CD1c-positive myeloid dendritic cell (primary cell): Measurements from ENCODE around the gene UBTD2.

Experiments
- DNase-seq: peaks from one replicate; pipeline ENCODE4 v3.0.0-alpha.2; 2016; ENCODE audit errors: extremely low spot score

Gene UBTD2

DNA sequence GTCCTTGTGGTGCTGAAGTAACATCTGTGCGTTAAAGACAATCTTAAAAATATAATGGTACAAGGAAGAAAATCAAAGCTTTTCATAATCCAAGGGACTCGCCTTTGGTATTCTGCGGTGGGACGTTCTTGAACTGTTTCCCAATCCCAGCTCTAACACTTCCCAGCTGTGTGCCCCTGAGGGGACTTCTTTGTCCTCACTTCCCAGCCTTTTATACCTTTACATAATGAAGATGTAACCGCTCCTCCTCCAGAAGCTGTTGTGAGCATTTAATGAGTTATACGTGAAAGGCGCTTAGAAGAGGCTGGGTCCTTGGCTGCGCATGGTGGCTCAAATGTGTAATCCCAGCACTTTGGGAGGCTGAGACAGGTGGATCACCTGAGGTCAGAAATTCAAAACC, 112.4 kb downstream of the UBTD2 start:
- no peak for DNase-seq

DNA sequence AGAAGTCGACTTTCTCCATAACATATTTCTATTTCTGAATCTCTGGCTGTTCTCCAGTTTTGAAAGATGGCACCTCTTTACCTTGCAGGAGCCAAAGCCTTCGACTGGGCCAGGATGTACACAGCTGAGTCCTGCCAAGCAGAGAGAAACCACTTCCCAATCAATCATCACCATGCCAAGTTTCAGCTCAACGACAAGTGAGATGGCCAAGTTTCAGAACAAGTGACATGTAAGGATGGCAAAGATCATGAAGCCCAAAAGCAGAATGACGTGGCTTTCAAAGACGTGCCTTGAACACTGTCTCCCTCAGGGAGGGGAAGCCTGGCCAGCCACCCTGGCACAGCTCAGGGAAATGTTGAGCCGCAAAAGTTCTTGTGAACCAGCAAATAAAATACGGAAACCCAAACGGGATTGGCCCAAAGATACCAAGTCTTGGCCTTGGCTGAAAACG, 113.3 kb downstream of the UBTD2 start:
- no peak for DNase-seq

- no peak for DNase-seq
Observed at GRCh38 chr5:172169216-172169615, 114.3 kb downstream of the UBTD2 start.

DNA sequence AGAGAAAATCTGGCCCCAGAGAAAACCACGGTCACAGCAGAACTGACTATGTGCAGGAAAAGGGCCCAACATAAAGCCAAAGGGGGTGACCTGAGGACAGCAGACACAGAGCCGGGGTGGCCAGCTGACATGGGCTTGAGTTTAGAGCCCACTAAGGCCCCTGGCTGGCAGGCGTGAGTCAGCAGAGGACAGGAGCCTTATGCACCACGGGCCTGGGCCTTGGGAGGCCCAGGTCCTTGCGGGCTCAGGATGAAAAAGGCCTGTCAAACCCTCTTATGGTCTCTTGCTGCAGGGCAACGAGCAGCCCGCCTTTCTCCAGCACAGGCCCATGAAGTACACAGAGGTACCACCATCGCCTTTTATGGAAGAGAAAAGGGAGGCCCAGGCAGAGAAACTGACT, 115.3 kb downstream of the UBTD2 start:
- no peak for DNase-seq

DNA sequence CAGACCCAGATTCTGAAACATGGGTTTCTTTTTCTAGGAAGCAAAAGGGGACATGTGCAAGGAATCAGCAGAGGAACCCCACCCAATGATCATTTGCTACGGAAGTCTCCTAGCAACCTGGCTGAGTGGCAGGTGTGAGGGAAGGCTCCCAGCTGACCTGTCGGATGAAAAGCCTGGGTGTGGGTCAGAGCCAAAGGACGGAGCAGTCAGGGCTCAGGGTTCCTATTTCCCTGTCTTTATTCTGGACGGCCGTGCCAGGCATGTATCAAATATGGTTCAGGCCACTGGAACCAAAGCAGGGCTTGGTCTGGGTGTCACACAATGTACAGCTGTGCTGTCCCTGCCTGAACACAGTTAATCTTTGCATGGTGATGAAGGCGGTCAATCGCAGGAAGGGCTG, 115.7 kb downstream of the UBTD2 start:
- DNase-seq, result no peak

- DNase-seq, result no peak
Observed at GRCh38 chr5:172166030-172166826, 117.3 kb downstream of the UBTD2 start.

GRCh38 chr5:172165465-172165864, 118.1 kb downstream of the UBTD2 start:
- DNase-seq, result no peak

DNA sequence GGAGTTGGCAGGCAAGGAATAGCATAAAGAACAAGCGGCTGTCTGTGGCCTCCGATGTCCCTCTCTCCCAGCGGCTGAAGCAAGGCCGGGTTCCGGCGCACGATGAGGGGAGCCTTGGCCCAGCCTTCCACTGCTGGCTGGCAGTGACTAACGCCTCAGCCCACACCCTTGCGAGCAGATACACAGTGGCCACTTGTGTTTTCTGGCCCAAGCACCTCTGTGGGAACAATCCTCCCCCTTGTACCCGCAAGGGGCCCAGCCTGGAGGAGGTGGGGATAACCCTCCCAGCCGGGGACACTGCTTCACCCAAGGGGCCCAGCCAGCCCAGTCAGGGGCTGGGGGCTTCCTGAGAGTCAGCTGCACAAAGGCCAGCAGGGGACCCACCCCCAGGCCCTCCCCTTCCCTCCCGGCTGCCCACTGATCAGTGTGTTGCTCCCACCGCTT, 118.8 kb downstream of the UBTD2 start:
- no peak for DNase-seq

DNA sequence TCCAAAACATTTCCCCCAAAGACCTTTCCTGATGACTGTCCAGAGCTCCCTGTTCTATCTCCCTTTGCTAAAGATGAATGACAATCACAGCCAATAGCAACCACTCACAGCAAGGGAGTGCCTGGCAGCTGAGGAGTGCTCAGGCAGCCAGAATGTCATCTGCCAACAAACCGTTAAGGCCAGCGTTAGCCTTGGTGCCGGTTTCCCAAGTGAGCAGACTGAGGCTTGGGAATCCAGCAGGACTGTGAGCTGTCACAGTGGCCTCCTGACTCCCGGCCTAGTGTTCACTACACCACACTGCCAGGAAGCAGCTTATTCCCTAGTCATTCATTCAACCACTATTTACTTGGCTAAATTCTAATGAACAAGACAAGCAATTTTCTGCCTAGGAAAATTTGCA, 120.2 kb downstream of the UBTD2 start:
- no peak for DNase-seq

GRCh38 chr5:172162987-172163343, 120.6 kb downstream of the UBTD2 start:
- DNase-seq, result no peak

DNA sequence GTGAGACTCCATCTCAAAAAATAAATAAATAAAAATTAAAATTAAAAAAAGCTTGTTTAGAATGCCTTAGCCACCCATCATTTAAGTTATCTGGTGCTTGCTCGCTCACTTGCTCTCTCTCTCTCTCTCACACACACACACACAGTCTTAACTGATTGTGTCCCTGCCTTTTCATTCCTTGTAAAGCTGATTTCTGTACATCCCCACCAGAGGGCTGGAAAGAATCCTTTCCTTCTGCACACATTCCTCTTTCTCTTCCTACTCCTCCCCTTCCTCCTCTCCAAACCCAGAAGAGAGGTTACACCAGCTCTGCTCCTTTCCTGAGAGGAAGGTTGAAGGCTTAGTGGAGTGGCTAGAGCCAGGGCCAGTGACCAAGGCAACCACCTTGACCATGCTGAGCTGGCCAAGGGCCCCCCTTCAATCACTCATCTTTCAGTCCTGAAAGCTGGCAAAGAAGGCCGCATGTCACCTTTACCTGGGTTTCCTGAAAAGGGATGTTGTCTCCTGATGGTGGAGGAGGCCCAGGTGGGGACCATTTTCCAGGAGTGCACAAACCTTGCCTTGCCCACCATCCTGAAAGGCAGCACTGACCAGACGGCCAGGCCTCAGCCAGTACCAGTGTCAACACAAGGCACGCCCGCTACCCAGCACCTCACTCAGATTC, 121.1 kb downstream of the UBTD2 start:
- DNase-seq, result no peak

DNA sequence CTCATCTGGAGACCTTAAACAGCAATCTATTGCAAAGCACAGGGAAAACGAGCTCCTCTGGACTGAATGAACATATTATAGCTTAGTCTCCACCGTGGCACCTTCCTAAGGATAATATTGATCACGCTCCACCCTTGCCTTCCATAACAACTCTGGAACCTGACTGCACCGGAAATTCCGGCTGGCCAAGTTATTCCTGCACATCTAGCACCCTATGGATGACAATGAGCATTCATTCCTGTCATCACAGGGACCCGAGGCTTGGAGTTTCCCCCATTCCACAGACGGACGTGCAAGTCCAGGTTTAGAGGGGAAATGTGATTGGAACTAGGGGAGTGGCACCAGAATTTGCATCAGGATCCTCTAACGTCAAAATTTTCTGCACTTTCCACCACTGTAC, 123.1 kb downstream of the UBTD2 start:
- no peak for DNase-seq
